ENCODE data around the gene REEP6. TPM values are rescaled to one million over a fixed set of nuclear protein-coding genes. Genes with fewer than 3 reads are reported as not detected.

REEP6 gene
- total and polyA plus RNA-seq, 4 donors = 16.4 to 449 (median 201) TPM

DNA sequence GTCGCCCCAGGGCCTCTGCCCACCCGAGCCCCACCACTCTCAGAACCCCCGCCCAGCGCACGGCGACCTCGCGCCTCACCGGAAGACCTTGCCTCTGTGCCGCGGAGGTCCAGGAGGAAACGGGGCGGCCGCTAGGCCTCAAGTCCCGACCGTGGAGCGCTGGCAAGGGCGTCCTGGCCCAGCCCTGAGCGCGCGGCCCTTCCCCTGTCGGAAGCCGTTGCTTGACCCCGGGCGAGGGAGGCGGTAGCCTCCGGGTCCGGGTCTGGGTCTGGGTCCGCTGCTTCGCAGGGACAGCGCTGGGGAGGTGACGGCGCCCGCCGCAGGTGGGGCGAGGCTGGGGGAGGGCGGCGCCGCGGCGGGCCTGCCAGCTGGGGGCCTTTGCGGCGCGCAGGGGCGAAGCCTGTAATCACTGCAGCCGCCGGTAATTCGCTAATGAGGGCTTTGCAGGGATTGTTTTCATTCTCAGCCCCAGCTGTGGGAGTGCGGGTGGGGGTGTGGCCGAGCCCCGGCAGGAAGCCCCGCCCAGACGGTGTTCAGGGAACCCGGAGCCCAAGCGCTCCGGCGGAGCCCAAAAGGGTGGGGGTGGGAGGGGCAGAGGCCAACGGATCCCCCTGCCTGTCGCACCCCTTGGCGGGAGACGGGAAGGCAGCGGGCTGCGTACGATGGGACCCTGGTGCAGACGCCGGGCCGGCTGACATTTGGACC lies 20.5 kb upstream of the REEP6 start:
- TF ChIP-seq, protein P1, sequence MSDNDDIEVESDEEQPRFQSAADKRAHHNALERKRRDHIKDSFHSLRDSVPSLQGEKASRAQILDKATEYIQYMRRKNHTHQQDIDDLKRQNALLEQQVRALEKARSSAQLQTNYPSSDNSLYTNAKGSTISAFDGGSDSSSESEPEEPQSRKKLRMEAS (IDR thresholded peaks at IDR 0.05) = no peak
- TF ChIP-seq RXRA (IDR thresholded peaks at IDR 0.05) (no peak), TAF1 (conservative IDR thresholded peaks at IDR 0.05) (no peak), REST (IDR thresholded peaks at IDR 0.05) (no peak), YY1 (IDR thresholded peaks at IDR 0.05) (no peak)
- H3K36me3 ChIP-seq (ENCODE audit: control insufficient read depth in 4 of 4, insufficient read depth in 3 of 4, low read depth in 1 of 4, low read length in 3 of 4) = peaks cover 0 to 4% (median 0%) of the 10 kb centered on the region in 4 donors
- peaks cover 0 to 11% (median 7%) of the 10 kb centered on the region in 4 donors for H3K27me3 ChIP-seq (ENCODE audit: control insufficient read depth in 4 of 4, insufficient read depth in 4 of 4, low read length in 3 of 4)
- H3K27ac ChIP-seq (ENCODE audit: low read depth in 1 of 2, low read length in 2 of 2) = no peak overlapping the region
- H3K4me1 ChIP-seq (ENCODE audit: control insufficient read depth in 4 of 4, insufficient read depth in 4 of 4, low read length in 3 of 4) = peaks cover 30 to 69% (median 44%) of the 10 kb centered on the region in 4 donors
- H3K9ac ChIP-seq (ENCODE audit: low read depth in 1 of 2, low read length in 2 of 2) = no peak overlapping the region
- H3K4me3 ChIP-seq (ENCODE audit: low read depth in 1 of 3, low read length in 3 of 3) = peak overlapping the region in 1 of 3 donors; percentile 50
- 2% methylated on average over 67 of the region's 67 CpGs for WGBS
- DNase-seq (ENCODE audit: low spot score) = no peak
- no peaks in the 10 kb centered on the region for H3K9me3 ChIP-seq (ENCODE audit: control insufficient read depth in 4 of 4, low read length in 3 of 4)

DNA sequence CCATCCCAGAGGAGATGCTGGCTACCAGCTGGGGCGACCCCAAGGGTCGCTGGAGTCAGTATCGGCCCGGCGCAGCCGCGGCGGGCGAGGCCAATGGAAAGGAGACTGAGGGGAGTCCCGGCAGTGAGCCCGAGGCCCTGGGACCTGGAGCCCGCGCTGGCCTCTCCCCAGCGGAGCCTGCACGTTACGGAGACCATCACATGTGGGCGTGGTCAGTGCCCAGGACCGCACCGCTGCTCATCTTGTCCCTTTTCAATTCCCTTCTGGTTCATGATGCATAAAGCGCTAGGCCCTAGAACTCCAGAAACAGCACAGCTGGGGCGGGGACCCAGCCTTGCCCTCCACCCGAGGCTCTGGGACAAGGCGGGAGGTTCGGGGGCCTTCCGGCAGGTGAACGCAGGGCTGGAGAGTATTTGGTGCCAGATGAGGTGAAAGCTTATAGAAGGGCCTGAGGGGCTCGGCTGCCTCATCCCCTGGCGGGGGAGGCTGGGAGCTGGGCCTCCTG lies 19.9 kb upstream of the REEP6 start:
- H3K27me3 ChIP-seq (ENCODE audit: control insufficient read depth in 4 of 4, insufficient read depth in 4 of 4, low read length in 3 of 4) = peaks cover 0 to 9% (median 7%) of the 10 kb centered on the region in 4 donors
- DNase-seq (ENCODE audit: low spot score) = no peak
- no peaks in the 10 kb centered on the region for H3K9me3 ChIP-seq (ENCODE audit: control insufficient read depth in 4 of 4, low read length in 3 of 4)
- TF ChIP-seq YY1 (IDR thresholded peaks at IDR 0.05) = no peak
- TF ChIP-seq CTCF (IDR thresholded peaks at IDR 0.05; ENCODE audit: low read depth, low read length, missing input control) = no peak
- 9% methylated on average over 28 of the region's 28 CpGs for WGBS
- no peak overlapping the region for H3K27ac ChIP-seq (ENCODE audit: low read depth in 1 of 2, low read length in 2 of 2)
- H3K4me3 ChIP-seq (ENCODE audit: low read depth in 1 of 3, low read length in 3 of 3) = peak overlapping the region in 1 of 3 donors; percentile 50
- H3K36me3 ChIP-seq (ENCODE audit: control insufficient read depth in 4 of 4, insufficient read depth in 3 of 4, low read depth in 1 of 4, low read length in 3 of 4) = peaks cover 0 to 4% (median 0%) of the 10 kb centered on the region in 4 donors
- H3K9ac ChIP-seq (ENCODE audit: low read depth in 1 of 2, low read length in 2 of 2) = no peak overlapping the region
- H3K4me1 ChIP-seq (ENCODE audit: control insufficient read depth in 4 of 4, insufficient read depth in 4 of 4, low read length in 3 of 4) = peaks cover 30 to 66% (median 40%) of the 10 kb centered on the region in 4 donors

DNA sequence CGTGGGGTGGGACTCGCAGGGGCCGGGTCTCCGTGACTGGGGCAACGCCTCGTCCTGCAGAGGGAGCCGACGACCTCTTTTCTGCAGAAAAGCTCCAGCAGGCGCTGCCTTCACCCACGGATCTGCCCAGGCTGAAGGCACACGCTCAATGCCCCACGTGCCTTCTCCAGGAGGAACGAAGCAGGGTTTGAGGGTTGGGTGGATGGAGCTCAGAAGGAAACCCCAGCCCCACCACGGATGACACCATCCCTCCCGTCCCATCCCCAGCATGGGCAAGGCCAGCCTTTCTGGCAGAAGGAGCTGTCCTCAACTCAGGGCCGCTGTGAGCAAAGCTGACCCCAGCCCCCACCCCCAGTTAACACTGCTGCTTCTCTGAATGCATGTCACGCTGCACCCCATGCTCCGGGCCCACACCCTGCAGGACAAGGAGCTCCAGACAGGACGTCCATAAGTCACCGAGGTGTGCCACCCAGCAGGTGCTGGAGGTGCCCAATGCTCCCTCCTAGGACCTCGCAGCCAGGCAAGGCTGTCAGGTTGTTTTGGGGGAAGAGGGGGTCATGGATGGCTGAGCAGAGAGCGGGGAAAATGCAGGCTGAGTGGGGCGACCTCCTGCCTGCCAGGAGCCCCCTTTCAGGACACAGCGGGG lies 19.3 kb upstream of the REEP6 start:
- Histone ChIP-seq H3K9ac (ENCODE audit: low read depth in 1 of 2, low read length in 2 of 2) (no peak overlapping the region), H3K9me3 (ENCODE audit: control insufficient read depth in 4 of 4, low read length in 3 of 4) (no peaks in the 10 kb centered on the region), H3K27ac (ENCODE audit: low read depth in 1 of 2, low read length in 2 of 2) (no peak overlapping the region), H3K4me1 (ENCODE audit: control insufficient read depth in 4 of 4, insufficient read depth in 4 of 4, low read length in 3 of 4) (peaks cover 30 to 61% (median 40%) of the 10 kb centered on the region in 4 donors), H3K27me3 (ENCODE audit: control insufficient read depth in 4 of 4, insufficient read depth in 4 of 4, low read length in 3 of 4) (peaks cover 0 to 7% (median 7%) of the 10 kb centered on the region in 4 donors), H3K36me3 (ENCODE audit: control insufficient read depth in 4 of 4, insufficient read depth in 3 of 4, low read depth in 1 of 4, low read length in 3 of 4) (peaks cover 0 to 6% (median 0%) of the 10 kb centered on the region in 4 donors), H3K4me3 (ENCODE audit: low read depth in 1 of 3, low read length in 3 of 3) (no peak overlapping the region)
- WGBS = 29% methylated on average over 24 of the region's 24 CpGs
- TF ChIP-seq REST (IDR thresholded peaks at IDR 0.05) (no peak), GABPA (IDR thresholded peaks at IDR 0.05 in 1 of 2, conservative IDR thresholded peaks at IDR 0.05 in 1 of 2) (no peak), TAF1 (conservative IDR thresholded peaks at IDR 0.05) (no peak), EGR1 (IDR thresholded peaks at IDR 0.05; ENCODE audit: low read depth in 2 of 2) (no peak), SP1 (IDR thresholded peaks at IDR 0.05) (no peak)
- no peak for DNase-seq (ENCODE audit: low spot score)
